HAP-1 (cell line): Measurements from ENCODE around the gene PELI2.

Experiments used
- DNase-seq, 2 experiments: peaks; one replicate each; pipeline ENCODE4 v3.0.0-alpha.2; 2016 to 2020; ENCODE audit warnings: low spot score in 2 of 2
- H3K27me3 ChIP-seq: fragments of 250-450 bp; sonication (Bioruptor Pico); 2 replicates; pipeline ENCODE4 v1.5.1; 2020; ENCODE audit warnings: low read depth, mild to moderate bottlenecking, moderate library complexity
- H3K36me3 ChIP-seq: fragments of 250-450 bp; sonication (Bioruptor Pico); replicated peaks from 2 replicates; pipeline ENCODE4 v1.5.1; 2020; ENCODE audit warnings: mild to moderate bottlenecking
- H3K4me1 ChIP-seq: fragments of 250-450 bp; sonication (Bioruptor Pico); 2 replicates; pipeline ENCODE4 v1.5.1; 2020; ENCODE audit warnings: mild to moderate bottlenecking
- H3K4me3 ChIP-seq: fragments of 250-450 bp; sonication (Bioruptor Pico); 2 replicates; pipeline ENCODE4 v1.5.1; 2020; ENCODE audit warnings: mild to moderate bottlenecking, moderate library complexity
- H3K9me3 ChIP-seq: fragments of 250-450 bp; sonication (Bioruptor Pico); 2 replicates; pipeline ENCODE4 v1.5.1; 2020; ENCODE audit warnings: mild to moderate bottlenecking, moderate library complexity
- in situ Hi-C: fragments of 300-500 bp; cut with MboI; formaldehyde crosslinking; loops from 3 replicates; pipeline ENCODE4 v1.14.3; 2020; ENCODE audit warnings: low sequenced_read_pairs, inconsistent platforms, mixed read lengths

PELI2 gene

GRCh38 chr14:56289155-56289554 is 170.9 kb downstream of the PELI2 start:
- Histone ChIP-seq H3K4me3 (no peak overlapping the region), H3K4me1 (no peaks in the 10 kb centered on the region), H3K27me3 (no peaks in the 10 kb centered on the region), H3K9me3 (no peaks in the 10 kb centered on the region), H3K36me3 (no peaks in the 10 kb centered on the region)
- in situ Hi-C loops = no loop called here
- no peak for DNase-seq

GRCh38 chr14:56290195-56290594 is 172.0 kb downstream of the PELI2 start:
- in situ Hi-C loops = no loop called here
- H3K27me3 ChIP-seq = no peaks in the 10 kb centered on the region
- no peaks in the 10 kb centered on the region for H3K36me3 ChIP-seq
- no peak overlapping the region for H3K4me3 ChIP-seq
- H3K9me3 ChIP-seq = no peaks in the 10 kb centered on the region
- H3K4me1 ChIP-seq = no peaks in the 10 kb centered on the region
- no peak for DNase-seq

DNA sequence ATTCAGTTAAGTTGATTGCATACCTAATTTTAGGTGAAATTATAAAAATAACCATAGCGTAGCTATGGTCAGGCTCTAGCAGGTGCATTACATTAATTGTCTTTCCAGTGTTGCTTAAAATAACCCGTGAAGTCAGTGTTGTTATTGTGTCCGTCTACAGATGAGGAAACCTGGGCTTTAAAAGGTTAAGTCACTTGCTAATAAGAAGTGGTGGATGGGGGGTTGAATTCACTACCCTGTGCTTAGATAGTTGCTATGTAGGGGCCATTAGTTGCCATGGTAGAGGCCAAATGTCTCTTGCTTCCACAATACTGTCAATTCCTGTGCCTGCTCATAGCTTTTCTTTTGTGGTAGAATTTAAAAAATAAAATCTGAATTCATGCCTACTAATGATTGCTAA is 174.8 kb downstream of the PELI2 start:
- in situ Hi-C loops = no loop called here
- DNase-seq = no peak
- H3K4me3 ChIP-seq = no peak overlapping the region
- no peaks in the 10 kb centered on the region for H3K4me1 ChIP-seq
- H3K9me3 ChIP-seq = no peaks in the 10 kb centered on the region
- no peaks in the 10 kb centered on the region for H3K27me3 ChIP-seq
- H3K36me3 ChIP-seq = no peaks in the 10 kb centered on the region

DNA sequence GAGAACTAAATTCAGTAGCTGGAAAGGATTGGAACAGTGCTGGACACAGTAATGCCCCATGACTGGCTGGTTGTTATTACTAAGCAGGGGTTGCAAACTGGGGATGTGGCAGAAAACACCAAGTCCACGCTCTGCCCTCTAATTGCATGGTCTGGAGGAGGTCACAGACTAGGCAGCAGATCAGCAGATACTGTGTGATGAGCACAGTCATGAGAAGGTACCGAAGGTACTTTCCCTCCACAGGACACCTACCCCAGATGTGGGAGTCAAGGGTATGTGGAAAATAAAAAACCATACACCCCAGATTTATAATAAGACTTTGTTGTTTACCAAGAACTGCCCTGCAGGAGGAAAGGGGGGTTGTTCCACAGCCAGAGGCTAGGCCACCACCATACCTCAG is 175.3 kb downstream of the PELI2 start:
- Histone ChIP-seq H3K27me3 (no peaks in the 10 kb centered on the region), H3K9me3 (no peaks in the 10 kb centered on the region), H3K36me3 (no peaks in the 10 kb centered on the region), H3K4me1 (no peaks in the 10 kb centered on the region), H3K4me3 (no peak overlapping the region)
- DNase-seq = no peak
- in situ Hi-C loops = no loop called here

DNA sequence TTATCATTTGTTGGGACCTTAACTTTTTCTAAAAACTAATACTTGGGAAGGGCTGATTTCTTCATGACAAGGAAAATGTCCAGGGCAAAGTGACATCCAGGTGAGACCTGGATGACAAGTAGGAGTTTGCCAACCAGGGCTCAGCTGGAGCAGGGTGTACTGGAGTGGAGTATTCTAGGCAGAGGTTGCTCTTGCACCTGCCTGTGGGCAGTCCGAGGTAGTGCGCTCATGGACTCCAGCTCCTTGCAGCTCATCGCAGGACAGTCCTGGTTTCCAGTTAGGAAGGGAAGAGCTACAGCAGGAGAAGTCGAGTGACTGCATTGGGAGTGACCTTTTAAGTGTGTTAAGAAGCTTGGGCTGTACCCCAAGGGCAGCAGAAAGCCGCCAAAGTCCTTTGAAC is 175.9 kb downstream of the PELI2 start:
- DNase-seq = no peak
- Histone ChIP-seq H3K9me3 (no peaks in the 10 kb centered on the region), H3K4me3 (no peak overlapping the region), H3K36me3 (no peaks in the 10 kb centered on the region), H3K4me1 (no peaks in the 10 kb centered on the region), H3K27me3 (no peaks in the 10 kb centered on the region)
- in situ Hi-C loops = no loop called here

DNA sequence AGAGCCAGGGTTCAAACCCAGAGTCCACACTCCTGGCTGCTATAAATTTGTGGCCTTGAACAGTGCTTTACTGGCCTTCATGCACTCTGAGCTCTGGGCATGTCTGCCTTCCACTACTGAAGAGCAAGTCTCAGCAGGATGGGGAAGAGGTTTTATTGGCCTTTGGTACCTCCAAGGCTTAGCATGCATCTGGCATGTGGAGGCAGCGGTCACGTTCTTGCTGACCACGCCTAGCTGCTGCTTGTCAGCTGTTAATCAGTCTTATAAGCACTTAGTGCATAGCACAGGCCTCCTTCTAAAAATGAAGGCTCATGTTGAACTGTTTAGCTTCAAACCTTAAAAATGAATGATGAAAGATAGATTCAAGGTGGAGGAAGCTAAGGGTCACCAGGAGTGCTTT is 177.5 kb downstream of the PELI2 start:
- H3K4me1 ChIP-seq = no peaks in the 10 kb centered on the region
- in situ Hi-C loops = no loop called here
- no peaks in the 10 kb centered on the region for H3K9me3 ChIP-seq
- H3K27me3 ChIP-seq = no peaks in the 10 kb centered on the region
- H3K36me3 ChIP-seq = no peaks in the 10 kb centered on the region
- DNase-seq = no peak
- H3K4me3 ChIP-seq = no peak overlapping the region

- in situ Hi-C loops = no loop called here
- no peaks in the 10 kb centered on the region for H3K9me3 ChIP-seq
- H3K4me3 ChIP-seq = no peak overlapping the region
- no peaks in the 10 kb centered on the region for H3K36me3 ChIP-seq
- H3K27me3 ChIP-seq = no peaks in the 10 kb centered on the region
- no peaks in the 10 kb centered on the region for H3K4me1 ChIP-seq
- no peak for DNase-seq
Observed at GRCh38 chr14:56297449-56297848, 179.2 kb downstream of the PELI2 start.

DNA sequence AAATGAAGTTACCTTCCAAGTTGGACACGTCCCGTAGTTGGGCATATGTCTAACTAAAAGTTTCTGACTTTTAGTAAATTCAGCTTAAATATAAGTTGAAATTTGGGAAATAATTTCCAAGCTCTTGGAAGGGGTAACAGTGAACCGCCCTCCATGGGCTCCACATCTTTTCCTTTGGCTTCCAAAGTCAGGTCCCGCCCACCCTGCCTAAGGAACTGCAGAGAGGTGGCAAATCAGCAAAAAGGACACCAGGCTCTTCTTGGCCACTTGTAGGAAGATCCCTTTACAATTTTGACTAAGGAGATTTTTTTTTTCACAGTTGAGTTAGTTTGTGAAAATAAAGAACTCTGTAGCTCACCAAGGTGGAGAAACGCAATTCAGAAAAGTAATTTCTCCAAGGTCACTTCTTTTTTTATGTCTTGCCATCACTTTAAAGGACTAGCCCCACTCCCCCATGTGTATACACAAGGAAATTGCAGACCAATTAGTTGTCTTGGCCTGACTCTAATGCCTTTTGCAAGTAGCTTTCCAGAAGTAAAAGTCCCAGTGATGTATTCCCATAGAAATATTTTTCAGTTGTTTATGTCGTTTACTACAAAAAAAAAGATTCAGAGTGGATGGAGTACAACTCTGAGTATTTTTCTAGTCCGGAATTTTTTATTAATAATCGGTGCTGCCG is 181.2 kb downstream of the PELI2 start:
- no peak for DNase-seq
- Histone ChIP-seq H3K4me1 (no peaks in the 10 kb centered on the region), H3K27me3 (no peaks in the 10 kb centered on the region), H3K9me3 (no peaks in the 10 kb centered on the region), H3K4me3 (no peak overlapping the region), H3K36me3 (no peaks in the 10 kb centered on the region)
- in situ Hi-C loops = no loop called here

- no peak for DNase-seq
- Histone ChIP-seq H3K9me3 (no peaks in the 10 kb centered on the region), H3K4me1 (no peaks in the 10 kb centered on the region), H3K36me3 (no peaks in the 10 kb centered on the region), H3K4me3 (no peak overlapping the region), H3K27me3 (no peaks in the 10 kb centered on the region)
- in situ Hi-C loops = no loop called here
Observed at GRCh38 chr14:56300495-56300894, 182.3 kb downstream of the PELI2 start.

- H3K36me3 ChIP-seq = no peaks in the 10 kb centered on the region
- no peaks in the 10 kb centered on the region for H3K27me3 ChIP-seq
- no peak overlapping the region for H3K4me3 ChIP-seq
- in situ Hi-C loops = no loop called here
- H3K9me3 ChIP-seq = no peaks in the 10 kb centered on the region
- H3K4me1 ChIP-seq = no peaks in the 10 kb centered on the region
- no peak for DNase-seq
Observed at GRCh38 chr14:56304456-56304855, 186.2 kb downstream of the PELI2 start.

DNA sequence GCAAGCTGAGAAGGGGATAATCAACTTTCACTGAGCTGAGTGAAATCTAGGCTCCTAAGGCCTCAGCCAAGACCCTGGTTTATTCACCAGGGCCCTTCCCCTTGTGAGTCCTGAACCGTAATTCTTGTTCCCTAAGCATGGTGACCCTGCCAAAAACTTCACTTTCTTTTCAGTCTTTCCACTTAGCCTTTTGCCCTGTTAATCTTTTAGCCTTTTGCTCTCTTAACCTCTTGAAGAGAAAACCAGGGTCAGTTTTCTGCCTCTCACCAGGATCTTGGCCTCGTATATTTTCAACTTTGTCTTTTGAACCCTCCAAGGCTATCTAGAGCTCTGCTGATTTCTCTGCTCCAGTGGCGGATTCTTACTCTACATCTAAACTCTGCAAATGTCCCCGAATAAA is 191.0 kb downstream of the PELI2 start:
- H3K36me3 ChIP-seq = no peaks in the 10 kb centered on the region
- in situ Hi-C loops = no loop called here
- no peaks in the 10 kb centered on the region for H3K9me3 ChIP-seq
- no peak overlapping the region for H3K4me3 ChIP-seq
- no peaks in the 10 kb centered on the region for H3K27me3 ChIP-seq
- DNase-seq = no peak
- H3K4me1 ChIP-seq = no peaks in the 10 kb centered on the region

DNA sequence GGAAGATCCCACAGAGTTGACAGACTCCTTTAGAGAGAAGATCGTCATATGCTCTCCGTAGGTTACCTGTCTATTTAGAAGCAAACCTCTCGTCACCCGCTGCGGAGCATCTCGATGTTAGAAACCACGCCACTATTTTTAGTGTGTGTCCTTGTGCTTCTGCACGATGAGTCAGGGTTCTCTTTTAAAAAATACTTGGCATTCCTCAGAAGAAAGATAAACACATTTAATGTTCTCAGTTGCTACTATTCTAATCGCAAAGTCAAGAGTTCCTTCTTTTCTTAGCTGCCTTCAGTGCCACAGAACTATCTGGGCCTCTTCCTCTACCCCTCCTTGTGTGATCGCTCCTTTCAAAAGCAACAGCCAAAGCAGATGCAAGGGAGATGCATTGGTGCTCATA is 192.4 kb downstream of the PELI2 start:
- no peak for DNase-seq
- no peaks in the 10 kb centered on the region for H3K9me3 ChIP-seq
- no peaks in the 10 kb centered on the region for H3K36me3 ChIP-seq
- in situ Hi-C loops = no loop called here
- H3K4me3 ChIP-seq = no peak overlapping the region
- no peaks in the 10 kb centered on the region for H3K4me1 ChIP-seq
- H3K27me3 ChIP-seq = no peaks in the 10 kb centered on the region

- Histone ChIP-seq H3K4me1 (no peaks in the 10 kb centered on the region), H3K4me3 (no peak overlapping the region), H3K36me3 (no peaks in the 10 kb centered on the region), H3K27me3 (no peaks in the 10 kb centered on the region), H3K9me3 (no peaks in the 10 kb centered on the region)
- in situ Hi-C loops = no loop called here
- DNase-seq = no peak
Observed at GRCh38 chr14:56313789-56314188, 195.6 kb downstream of the PELI2 start.

DNA sequence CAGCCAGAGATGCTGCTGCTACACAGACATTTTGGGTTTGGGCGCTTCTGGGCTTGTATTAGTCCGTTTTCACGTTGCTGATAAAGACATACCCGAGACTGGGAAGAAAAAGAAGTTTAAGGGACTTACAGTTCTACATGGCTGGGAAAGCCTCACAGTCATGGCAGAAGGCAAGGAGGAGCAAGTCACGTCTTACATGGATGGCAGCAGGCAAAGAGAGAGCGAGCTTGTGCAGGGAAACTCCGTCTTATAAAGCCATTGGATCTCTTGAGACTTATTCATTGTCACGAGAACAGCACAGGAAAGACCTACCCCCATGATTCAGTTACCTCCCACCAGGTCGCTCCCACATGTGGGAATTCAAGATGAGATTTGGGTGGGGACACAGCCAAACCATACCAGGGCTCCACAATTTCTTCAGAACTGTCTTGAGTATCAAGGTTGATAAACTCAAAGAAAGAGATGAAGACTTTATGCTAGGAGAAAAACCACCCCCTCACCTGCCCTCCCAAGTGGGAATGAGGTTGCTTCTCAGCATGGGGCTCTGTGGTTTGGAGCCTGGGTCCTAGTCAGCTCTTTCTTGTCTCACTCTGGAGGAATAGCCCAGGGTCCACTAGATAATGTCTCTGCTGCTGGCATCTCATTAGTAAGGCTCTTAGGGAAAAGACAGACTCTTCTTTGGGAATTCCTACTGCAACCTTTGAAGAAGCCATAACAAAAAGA is 200.3 kb downstream of the PELI2 start:
- DNase-seq = no peak
- Histone ChIP-seq H3K36me3 (no peaks in the 10 kb centered on the region), H3K9me3 (no peaks in the 10 kb centered on the region), H3K27me3 (no peaks in the 10 kb centered on the region), H3K4me1 (no peaks in the 10 kb centered on the region), H3K4me3 (no peak overlapping the region)
- in situ Hi-C loops = no loop called here

DNA sequence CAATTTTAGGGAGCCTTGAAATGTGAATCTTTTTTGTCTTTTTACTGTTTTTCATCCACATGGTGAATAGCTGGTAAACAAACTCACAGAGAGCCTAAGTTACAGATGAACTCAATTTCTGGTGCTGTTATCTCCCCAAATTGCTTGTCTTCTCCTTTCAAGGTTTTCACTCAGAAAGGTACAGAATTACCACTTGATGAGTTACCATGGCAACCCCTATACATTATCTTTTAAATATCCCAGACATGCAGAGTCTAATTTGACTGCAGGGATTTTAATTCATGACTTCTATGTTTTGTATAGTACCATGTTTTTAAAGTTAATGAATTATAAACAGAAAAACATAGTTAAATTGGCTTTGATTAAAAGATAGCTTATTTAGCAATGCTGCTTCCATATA is 203.7 kb downstream of the PELI2 start:
- Histone ChIP-seq H3K36me3 (no peaks in the 10 kb centered on the region), H3K27me3 (no peaks in the 10 kb centered on the region), H3K4me3 (no peak overlapping the region), H3K9me3 (no peaks in the 10 kb centered on the region), H3K4me1 (peaks cover 3% of the 10 kb centered on the region)
- in situ Hi-C loops = no loop called here
- DNase-seq = no peak
